GM21717 (cell line): ENCODE measurements around the gene ASCC1.
A peak's percentile ranks its signal among the peaks of the same experiment; 100 is the strongest.
"Not testable (repeated sequence)": the region's sequence is repeated elsewhere in the genome, so short reads cannot be mapped to it uniquely, and the experiment has no call there.

Source experiments
- ATAC-seq: cut with Tn5 transposase; IDR thresholded peaks from one replicate; pipeline ENCODE4 v1.9.1; 2021; ENCODE audit warnings: mild to moderate bottlenecking, moderate library complexity; ENCODE audit not compliant: unreplicated experiment

ASCC1 gene

DNA sequence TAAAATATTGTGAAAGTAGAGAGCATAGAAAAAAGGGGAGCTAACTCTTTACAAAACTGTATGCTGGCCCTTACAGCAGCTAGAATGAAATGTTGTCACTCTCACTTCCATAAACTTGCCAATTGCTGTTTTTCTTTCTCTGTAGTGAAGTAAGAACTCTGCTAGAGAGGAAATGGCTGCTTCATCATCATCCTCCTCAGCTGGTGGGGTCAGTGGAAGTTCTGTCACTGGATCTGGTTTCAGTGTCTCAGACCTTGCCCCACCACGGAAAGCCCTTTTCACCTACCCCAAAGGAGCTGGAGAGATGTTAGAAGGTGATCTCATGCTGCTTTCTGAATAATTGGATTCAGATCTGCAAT lies 7.6 kb upstream of the ASCC1 start:
- ATAC-seq = no peak

DNA sequence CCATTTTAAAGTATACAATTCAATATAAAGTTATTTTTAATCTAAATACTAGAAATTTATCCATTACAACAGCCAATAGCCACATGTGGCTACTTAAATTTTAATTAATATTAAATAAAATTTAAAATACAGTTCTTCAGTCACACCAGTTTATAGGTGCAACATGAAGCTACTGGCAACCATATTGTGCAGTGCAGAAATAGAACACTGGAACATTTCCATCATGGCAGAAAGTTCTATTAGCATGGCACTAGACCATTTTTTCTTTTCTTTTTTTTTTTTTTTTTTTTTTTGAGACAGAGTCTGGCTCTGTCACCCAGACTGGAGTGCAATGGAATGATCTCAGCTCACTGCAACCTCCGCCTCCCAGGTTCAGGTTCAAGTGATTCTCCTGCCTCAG lies 5.2 kb upstream of the ASCC1 start:
- no peak for ATAC-seq

DNA sequence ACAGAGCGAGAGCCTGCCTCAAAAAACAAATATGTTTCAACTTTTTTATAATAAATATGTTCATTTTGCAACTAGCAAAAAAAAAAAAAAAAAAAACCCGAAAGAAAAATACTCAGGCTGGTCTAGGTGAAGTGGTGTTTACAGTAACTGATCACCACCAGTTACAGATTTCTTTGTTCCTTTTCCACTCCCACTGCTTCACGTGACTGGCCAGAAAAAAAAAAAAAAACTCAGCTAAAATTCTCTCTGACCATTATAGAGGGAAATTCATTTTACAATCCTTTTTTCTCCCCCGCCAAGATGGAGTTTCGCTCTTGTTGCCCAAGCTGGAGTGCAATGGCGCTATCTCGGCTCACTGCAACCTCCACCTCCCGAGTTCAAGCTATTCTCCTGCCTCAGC lies 4.6 kb upstream of the ASCC1 start:
- no peak for ATAC-seq

DNA sequence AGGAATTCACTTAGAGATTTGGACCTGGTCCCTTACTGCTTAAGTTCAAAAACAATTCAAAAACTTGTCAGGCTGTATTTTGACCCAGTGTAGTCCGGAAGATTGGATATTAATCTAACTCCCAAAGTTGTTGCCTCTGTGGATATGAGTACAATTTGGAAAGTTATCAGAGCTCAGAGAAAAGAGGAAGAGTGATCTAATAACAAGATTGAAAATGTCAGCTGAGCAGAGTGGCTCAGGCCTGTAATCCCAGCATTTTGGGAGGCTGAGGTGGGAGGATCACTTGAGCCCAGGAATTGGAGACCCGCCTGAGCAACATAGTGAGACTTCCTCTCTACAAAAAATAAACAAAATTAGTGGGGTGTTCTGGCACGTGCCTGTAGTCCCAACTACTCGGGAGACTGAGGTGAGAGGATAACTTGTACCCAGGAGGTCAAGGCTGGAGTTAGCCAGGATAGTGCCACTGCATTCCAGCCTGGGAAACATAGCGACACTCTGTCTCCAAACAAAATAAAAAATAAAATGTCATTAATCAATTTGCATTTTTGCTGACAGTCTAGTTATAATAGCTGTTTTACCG lies 3.2 kb upstream of the ASCC1 start:
- no peak for ATAC-seq

DNA sequence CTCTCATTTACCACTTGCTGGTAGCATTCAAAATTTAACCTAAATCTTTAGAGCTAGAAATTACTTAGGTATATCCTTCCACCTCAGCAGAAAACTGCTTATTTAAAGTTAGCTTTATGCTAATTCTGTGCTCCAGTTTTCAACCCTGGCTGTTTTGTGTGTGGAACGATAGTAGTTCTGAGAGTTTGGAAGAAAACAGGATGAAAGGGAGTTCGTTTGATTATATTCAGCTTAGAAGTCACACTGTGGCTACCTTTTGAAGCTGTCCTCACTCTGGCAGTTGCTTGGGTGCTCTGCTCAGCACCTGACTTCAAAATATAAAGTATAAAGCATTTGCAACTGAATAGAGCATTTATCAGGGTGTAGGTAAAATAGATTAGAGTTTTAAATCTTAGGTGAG lies 2.6 kb upstream of the ASCC1 start:
- no peak for ATAC-seq

DNA sequence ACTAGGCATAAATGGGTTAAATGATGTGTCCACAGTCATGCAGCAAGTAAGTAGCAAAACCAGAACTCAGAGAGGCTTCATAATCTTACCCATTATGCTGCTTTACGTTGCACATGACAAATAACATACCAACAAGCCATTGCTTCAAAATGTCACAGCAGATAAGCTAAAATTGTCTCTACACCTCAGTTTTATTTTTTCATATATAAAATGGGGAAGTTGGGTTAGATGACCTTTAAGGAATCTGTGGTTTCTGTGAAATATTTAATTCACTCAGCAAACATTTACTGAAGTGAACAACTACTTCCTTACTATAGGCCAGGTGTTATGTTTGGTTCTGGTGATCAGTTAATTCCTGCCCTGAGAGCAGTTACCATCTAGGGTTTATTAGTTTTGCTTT lies 2.2 kb upstream of the ASCC1 start:
- ATAC-seq = no peak

DNA sequence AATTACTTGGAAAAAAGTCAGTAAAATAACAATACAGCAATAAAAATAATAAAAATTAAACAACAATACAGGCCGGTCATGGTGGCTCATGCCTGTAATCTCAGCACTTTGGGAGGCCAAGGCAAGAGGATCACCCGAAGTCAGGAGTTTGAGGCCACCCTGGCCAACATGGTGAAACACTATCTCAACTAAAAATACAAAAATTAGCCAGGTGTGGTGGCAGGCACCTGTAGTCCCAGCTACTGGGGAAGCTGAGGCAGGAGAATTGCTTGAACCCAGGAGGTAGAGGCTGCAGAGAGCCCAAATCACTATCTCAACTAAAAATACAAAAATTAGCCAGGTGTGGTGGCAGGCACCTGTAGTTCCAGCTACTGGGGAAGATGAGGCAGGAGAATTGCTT lies 4.2 kb downstream of the ASCC1 start:
- not testable (repeated sequence) for ATAC-seq

DNA sequence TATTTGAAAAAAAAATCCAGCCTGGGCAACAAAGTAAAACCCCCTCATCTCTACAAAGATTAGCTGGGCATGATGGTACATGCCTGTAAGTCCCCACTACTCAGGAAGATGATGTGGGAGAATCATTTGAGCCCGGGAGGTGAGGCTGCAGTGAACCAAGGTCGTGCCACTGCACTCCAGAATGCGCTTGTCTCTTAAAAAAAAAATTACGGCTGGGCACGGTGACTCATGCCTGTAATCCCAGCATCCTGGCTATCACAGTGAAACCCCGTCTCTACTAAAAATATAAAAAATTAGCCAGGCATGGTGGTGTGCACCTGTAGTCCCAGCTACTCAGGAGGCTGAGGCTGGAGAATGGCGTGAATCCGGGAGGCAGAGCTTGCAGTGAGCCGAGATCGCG lies 4.7 kb downstream of the ASCC1 start:
- ATAC-seq = not testable (repeated sequence)

DNA sequence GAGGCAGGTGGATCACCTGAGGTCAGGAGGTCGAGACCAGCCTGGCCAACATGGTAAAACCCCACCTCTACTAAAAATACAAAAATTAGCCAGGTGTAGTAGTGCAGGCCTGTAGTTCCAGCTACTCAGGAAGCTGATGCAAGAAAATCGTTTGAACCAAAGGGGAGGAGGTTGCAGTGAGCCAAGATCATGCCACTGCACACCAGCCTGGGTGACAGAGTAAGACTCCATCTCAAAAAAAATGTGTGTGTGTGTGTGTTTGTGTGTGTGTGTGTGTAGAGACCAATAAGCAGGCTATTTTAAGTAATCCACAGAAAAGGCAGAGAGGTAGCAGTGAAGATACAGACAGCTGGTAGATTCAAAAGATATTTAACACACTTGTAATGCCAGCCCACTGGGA lies 7.5 kb downstream of the ASCC1 start:
- ATAC-seq = not testable (repeated sequence)

DNA sequence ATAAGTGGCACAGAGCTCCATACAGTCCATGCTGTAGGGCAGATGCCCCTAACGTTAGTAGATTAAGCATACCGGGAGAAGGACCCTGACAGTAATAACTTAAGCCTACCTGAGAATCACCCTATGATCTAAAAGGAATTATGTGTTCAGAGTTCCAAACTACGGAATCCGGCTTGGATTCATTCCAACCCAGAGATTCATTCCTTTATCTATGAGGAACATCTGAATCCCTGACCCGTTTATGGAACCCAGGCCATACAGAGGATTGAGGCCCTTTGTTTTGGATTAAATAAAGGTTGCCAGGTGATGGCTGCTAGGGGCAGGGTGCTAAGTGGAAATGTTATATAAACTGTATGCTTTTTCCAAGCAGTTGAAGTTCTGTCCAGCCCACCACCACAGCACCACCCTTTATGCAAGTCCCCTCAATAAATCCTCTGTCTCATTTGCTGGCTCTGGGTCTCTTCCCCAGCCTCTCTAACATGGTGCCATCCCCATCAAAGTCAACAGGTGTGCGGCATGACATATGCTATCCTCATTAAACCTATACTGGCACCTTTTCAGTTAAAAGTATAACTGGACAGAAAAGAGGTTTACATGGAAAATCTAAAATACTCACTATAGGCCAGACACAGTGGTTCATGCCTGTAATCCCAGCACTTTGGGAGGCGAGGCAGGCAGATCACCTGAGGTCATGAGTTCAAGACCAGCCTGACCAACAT lies 9.4 kb downstream of the ASCC1 start:
- no peak for ATAC-seq

DNA sequence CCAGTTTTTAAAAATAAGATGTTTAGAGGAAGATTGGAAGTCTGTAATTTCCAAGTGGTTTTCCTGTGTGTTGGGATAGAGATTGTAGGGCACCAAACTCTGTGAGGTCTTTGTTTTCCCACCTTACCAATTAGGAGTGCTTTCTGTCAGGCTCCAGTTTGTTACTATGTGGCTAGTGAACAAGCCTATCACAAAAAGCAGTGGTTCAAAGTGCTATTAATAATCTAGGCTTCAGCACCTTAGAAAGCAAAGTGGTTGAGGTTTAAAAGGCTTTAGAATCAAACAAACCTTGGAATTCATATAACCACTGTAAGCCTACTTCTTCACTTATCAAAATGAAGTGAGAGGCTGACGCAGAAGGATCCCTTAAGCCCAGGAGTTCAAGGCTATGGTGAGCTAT lies 11.4 kb downstream of the ASCC1 start:
- no peak for ATAC-seq

DNA sequence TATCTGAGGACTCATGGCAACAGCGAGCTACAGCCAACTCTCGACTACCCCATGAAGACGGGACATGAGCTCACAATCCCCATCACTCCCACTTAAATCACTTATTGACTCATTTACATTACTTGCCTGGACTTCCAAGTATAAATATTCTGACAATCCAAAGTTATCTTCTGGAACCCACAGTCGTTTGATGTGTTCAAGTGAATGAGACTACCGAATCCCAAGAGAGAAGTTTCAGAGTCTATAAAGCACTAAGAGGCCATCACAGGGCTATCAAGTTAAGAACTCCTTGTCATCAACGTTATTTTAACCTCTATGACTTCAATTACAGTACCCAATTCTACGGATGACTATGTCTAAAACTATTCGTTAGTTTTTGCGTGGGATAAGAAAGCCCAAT lies 11.8 kb downstream of the ASCC1 start:
- no peak for ATAC-seq

DNA sequence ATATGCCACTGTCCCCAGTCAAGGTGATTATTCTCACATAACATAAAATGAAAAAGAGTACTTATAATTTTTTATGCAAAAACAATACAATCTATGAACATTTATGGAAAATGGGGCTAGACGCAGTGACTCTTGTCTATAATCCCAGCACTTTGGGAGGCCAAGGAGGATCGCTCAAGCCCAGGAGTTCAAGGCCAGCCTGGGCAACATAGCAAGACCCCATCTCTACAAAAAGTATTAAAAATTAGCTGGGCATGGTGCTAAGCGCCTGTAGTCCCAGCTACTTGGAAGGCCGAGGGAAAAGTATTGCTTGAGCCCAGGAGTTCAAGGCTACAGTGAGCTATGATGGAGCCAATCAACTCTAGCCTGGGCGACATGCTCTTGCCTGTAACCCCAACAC lies 14.8 kb downstream of the ASCC1 start:
- ATAC-seq = no peak

DNA sequence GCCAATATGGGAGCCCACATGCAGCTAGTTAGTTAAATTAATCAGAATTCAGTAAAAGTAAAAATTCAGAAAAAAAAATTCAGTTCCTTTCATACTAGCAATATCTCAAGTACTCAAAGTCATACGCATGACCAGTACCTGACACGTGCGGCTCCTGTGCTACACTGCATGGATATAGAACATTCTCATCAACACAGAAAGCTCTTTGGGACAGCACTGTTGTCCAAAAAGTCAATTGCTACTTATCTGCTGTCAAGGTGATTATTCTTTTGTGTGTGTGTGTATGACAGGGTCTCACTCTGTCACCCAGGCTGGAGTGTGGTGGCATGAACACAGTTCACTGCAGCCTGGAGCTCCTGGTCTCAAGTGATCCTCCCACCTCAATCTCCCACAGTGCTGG lies 15.2 kb downstream of the ASCC1 start:
- no peak for ATAC-seq

DNA sequence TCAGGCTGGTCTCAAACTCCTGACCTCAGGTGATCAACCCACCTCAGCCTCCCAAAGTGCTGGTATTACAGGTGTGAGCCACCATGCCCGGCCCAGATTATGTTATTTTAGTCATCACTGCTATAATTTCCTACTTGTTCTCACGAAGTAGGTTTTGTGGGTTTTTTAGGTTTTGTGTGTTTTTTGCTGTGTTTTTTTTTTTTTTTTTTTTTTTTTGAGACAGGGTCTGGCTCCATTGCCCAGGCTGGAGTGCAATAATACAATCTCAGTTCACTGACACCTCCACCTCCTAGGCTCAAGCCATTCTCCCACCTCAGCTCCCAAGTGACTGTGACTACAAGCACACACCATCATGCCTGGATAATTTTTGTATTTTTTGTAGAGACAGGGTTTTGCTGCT lies 21.1 kb downstream of the ASCC1 start:
- no peak for ATAC-seq

DNA sequence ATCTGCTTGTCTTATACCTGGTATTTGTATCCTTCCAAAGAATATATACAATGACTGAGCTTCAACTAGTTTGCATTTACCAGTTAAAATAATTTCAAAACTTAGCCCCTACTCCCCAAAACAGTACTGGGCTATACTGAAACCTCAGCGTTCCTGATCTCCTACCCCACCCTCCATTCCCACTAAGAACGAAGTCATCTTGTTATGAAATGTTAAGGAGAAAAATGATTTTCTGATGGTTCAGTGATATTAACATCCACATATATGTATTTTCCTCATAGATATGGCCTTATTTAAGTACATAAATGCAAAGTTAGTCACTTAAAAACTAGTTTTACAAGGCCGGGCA lies 29.1 kb downstream of the ASCC1 start:
- ATAC-seq = no peak

DNA sequence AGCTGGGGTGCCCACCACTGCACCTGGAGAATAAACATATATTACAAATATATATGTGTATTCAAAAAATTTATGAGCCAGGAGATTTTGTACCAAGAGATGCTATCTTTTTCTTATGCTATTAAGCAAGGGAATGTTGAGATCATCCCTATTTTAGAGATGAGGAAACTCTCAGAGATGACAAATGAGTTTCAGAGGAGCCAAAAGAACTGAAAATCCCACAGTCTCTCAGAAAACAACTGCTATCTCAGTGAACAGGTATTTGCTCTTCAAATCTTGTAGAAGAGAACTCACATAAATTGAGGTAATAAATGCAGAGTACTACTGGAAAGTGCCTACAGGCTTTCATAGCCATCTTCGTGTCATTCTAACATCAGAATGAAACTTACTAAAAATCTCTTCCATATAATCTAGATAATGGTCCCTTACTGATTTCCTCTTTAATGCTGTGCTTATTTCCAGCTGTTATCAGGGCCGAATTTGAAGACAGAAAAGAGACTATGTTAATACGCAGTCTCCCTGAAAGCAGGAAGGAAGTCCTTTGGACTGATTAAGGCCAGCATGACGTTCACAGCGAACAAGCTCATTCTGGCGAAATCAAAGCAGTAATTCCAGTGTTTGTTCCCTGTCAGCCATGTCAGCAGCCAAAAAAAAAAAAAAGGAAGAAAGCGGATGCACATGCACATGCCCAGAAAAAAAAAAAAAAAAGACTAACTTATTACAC lies 29.7 kb downstream of the ASCC1 start:
- no peak for ATAC-seq

DNA sequence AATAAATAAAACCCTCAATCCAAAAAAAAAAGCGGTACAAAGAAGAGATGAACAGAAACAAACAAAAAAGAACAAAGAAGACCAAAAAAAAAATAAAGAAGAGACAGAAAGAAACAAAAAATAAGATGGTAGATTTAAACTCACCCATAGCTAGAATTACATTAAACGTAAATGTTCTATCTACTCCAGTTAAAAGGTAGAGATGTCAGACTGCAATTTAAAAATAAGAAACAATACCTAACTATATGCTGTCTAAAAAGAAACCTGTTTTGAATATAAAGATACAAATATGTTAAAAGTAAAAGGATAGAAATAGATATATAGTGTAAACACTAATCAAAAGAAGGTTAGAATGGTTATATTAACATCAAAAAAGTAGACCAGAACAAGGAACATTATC lies 31.9 kb downstream of the ASCC1 start:
- ATAC-seq = no peak

DNA sequence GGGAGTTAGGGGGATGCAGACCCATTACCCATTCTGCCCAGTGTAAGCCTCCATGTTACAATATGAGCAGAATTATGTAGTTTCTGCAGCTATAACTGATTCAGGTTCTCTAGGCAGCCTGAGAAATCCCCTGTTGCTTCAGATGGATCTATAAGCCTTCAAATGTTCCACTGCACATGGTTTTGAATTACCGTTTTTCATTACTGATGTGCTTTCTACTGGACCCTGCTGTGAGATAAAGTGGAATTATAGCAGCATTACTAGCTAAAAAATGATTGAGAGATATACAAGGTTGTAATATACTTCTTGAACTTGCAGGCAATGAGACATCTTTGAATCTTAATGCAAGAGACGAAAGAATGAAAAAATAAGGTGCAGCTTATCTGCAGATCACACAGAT lies 38.6 kb downstream of the ASCC1 start:
- ATAC-seq = no peak

DNA sequence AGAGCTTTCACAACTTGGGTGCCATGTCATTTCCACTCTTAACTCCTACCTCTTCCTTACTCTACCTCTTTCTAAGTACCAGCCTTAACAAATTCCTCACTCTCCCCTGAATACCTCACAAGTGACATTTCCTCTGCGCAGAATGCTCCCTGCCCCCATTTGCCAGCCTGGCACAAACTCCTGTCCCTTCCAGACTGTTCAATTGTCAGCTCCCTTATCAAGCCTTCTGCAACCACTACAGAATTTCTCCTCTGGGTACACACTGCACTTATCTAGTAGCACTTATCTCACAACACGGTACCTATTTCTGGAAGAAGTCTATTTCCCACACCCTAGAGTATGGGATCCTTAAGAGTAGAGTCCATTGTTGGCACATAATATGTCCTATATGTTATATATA lies 39.4 kb downstream of the ASCC1 start:
- ATAC-seq = no peak

DNA sequence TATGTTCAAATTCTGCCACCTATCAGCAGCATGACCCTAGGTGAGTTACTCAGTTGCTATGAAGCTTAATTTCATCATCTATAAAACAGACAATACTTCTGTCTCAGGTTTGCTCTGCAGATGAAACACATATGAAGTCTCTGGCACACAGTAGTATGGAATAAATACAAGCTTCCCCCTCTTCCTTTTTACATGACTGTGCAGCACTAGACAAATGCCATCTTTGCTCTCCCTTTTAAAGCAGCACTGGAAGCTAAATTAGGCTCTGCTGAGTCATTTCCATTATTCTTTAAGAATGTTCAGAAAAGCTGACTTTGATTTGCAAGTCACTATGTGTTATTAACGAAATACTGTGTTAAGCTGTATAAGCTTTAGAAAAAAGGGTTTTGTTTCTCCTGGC lies 40.9 kb downstream of the ASCC1 start:
- ATAC-seq = no peak

DNA sequence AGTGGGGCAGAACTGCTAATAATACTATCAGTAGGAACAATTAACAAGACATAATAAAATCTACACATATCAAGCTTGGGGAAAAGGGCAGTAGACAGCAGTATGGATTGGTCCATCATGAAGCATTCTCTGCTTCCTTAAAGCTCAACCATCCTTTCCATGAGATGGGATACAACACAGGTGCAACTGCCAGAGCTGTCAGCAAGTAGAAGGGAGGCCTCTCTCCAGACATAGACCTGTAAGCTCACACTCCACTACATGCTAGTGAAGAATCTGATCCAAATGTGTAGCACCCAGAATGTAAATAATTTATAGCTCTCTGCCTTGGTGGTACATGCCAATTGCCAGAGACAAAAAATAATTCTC lies 41.8 kb downstream of the ASCC1 start:
- peak; percentile 11 for ATAC-seq
